ENCODE measurements around the gene TBC1D4.

The TBC1D4 gene

GRCh38 chr13:75418186-75418843 is 63.7 kb downstream of the TBC1D4 start:
- in situ Hi-C loops (cut with HindIII; ENCODE audit: low sequenced_read_pairs), result no loop called here
- no peak for DNase-seq (ENCODE audit: low read depth, low spot score)
- no peak overlapping the region for H3K4me3 ChIP-seq (ENCODE audit: low read depth, low read length)
- no peak for TF ChIP-seq CTCF (IDR thresholded peaks at IDR 0.05; ENCODE audit: low read depth, low read length)

GRCh38 chr13:75417656-75418055 is 64.3 kb downstream of the TBC1D4 start:
- TF ChIP-seq CTCF (IDR thresholded peaks at IDR 0.05; ENCODE audit: low read depth, low read length), result no peak
- no peak overlapping the region for H3K4me3 ChIP-seq (ENCODE audit: low read depth, low read length)
- DNase-seq (ENCODE audit: low read depth, low spot score), result no peak
- in situ Hi-C loops (cut with HindIII; ENCODE audit: low sequenced_read_pairs), result no loop called here

GRCh38 chr13:75417012-75417384 is 65.0 kb downstream of the TBC1D4 start:
- no peak overlapping the region for H3K4me3 ChIP-seq (ENCODE audit: low read depth, low read length)
- no peak for TF ChIP-seq CTCF (IDR thresholded peaks at IDR 0.05; ENCODE audit: low read depth, low read length)
- in situ Hi-C loops (cut with HindIII; ENCODE audit: low sequenced_read_pairs), result no loop called here
- no peak for DNase-seq (ENCODE audit: low read depth, low spot score)

GRCh38 chr13:75416327-75417011 is 65.5 kb downstream of the TBC1D4 start:
- no peak for TF ChIP-seq CTCF (IDR thresholded peaks at IDR 0.05; ENCODE audit: low read depth, low read length)
- H3K4me3 ChIP-seq (ENCODE audit: low read depth, low read length), result no peak overlapping the region
- no peak for DNase-seq (ENCODE audit: low read depth, low spot score)
- in situ Hi-C loops (cut with HindIII; ENCODE audit: low sequenced_read_pairs), result no loop called here

GRCh38 chr13:75415694-75416093 is 66.3 kb downstream of the TBC1D4 start:
- in situ Hi-C loops (cut with HindIII; ENCODE audit: low sequenced_read_pairs), result no loop called here
- peak; percentile 95 for DNase-seq (ENCODE audit: low read depth, low spot score)
- no peak overlapping the region for H3K4me3 ChIP-seq (ENCODE audit: low read depth, low read length)
- TF ChIP-seq CTCF (IDR thresholded peaks at IDR 0.05; ENCODE audit: low read depth, low read length), result no peak

GRCh38 chr13:75415171-75415570 is 66.8 kb downstream of the TBC1D4 start:
- no peak for DNase-seq (ENCODE audit: low read depth, low spot score)
- no peak for TF ChIP-seq CTCF (IDR thresholded peaks at IDR 0.05; ENCODE audit: low read depth, low read length)
- no peak overlapping the region for H3K4me3 ChIP-seq (ENCODE audit: low read depth, low read length)
- in situ Hi-C loops (cut with HindIII; ENCODE audit: low sequenced_read_pairs), result no loop called here

Data from astrocyte of the spinal cord (primary cell).